Muscle of arm (tissue), 14 donors: ENCODE results near the gene CEACAM21. TPM values are rescaled to one million over a fixed set of nuclear protein-coding genes. Genes with fewer than 3 reads are reported as not detected.

Experiments
- DNase-seq: peaks from one replicate; pipeline ENCODE4 v3.0.0-alpha.2; 2013
- long read RNA-seq, 11 donors: transcript quantifications; one replicate each; lab custom pipeline, GENCODE V29; 2026
- polyA plus RNA-seq, 12 donors: library from polyadenylated mRNA; unstranded; fragments of 120-200 nt; gene quantifications; one replicate each; pipeline ENCODE4 v1.2.1, GENCODE V29; 2013; ENCODE audit not compliant: insufficient read length in 12 of 12

The CEACAM21 gene
- polyA plus RNA-seq, result 1 to 10 TPM in 8 of 12 donors, under 1 TPM in 2, not detected in 2; 0.85 to 2.2 (median 1.6) TPM
- long read RNA-seq, donor 1, partial matches to known transcripts, result 0 of 1 reads
- long read RNA-seq, donor 1, other reads (novel, unspliced or antisense), result 0 of 1 reads
- long read RNA-seq, donor 2, result 0 reads
- long read RNA-seq, donor 3, result 0 reads
- long read RNA-seq, donor 4, result 0 reads
- long read RNA-seq, donor 5, result 0 reads
- long read RNA-seq, donor 6, result 0 reads
- long read RNA-seq, donor 7, result 0 reads
- long read RNA-seq, donor 8, result 0 reads
- long read RNA-seq, donor 9, result 0 reads
- long read RNA-seq, donor 10, result 0 reads
- long read RNA-seq, donor 11, result 0 reads

- DNase-seq, result no peak
These were observed at the start of gene CEACAM21 for GRCh38 chr19:41575998-41576397. Gene CEACAM21 (plus strand): TSS chr19:41576166. CDS start chr19:41576275, 109 bp downstream.

- DNase-seq, result no peak
These were observed 48.9 kb upstream of the CEACAM21 start for GRCh38 chr19:41527089-41527488.

GRCh38 chr19:41528106-41528505, 47.9 kb upstream of the CEACAM21 start:
- DNase-seq, result no peak

GRCh38 chr19:41529484-41530183, 46.3 kb upstream of the CEACAM21 start:
- no peak for DNase-seq

- DNase-seq, result no peak
These were observed 45.8 kb upstream of the CEACAM21 start for GRCh38 chr19:41530184-41530534.

GRCh38 chr19:41530761-41531301, 45.1 kb upstream of the CEACAM21 start:
- no peak for DNase-seq

- DNase-seq, result peak; percentile 52
These were observed 44.3 kb upstream of the CEACAM21 start for GRCh38 chr19:41531438-41532311.

GRCh38 chr19:41532526-41532925, 43.4 kb upstream of the CEACAM21 start:
- no peak for DNase-seq

GRCh38 chr19:41533671-41534215, 42.2 kb upstream of the CEACAM21 start:
- no peak for DNase-seq

GRCh38 chr19:41535029-41535622, 40.8 kb upstream of the CEACAM21 start:
- no peak for DNase-seq

- DNase-seq, result no peak
These were observed 38.2 kb upstream of the CEACAM21 start for GRCh38 chr19:41537789-41538188.

GRCh38 chr19:41540041-41540695, 35.8 kb upstream of the CEACAM21 start:
- DNase-seq, result no peak

- no peak for DNase-seq
These were observed 33.9 kb upstream of the CEACAM21 start for GRCh38 chr19:41541990-41542584.

- DNase-seq, result no peak
These were observed 33.3 kb upstream of the CEACAM21 start for GRCh38 chr19:41542622-41543021.

GRCh38 chr19:41543582-41543981, 32.4 kb upstream of the CEACAM21 start:
- no peak for DNase-seq

- no peak for DNase-seq
These were observed 30.4 kb upstream of the CEACAM21 start for GRCh38 chr19:41545547-41545946.

GRCh38 chr19:41546386-41546789, 29.6 kb upstream of the CEACAM21 start:
- DNase-seq, result no peak

GRCh38 chr19:41546961-41547360, 29.0 kb upstream of the CEACAM21 start:
- DNase-seq, result no peak

GRCh38 chr19:41547569-41547968, 28.4 kb upstream of the CEACAM21 start:
- no peak for DNase-seq

- no peak for DNase-seq
These were observed 27.9 kb upstream of the CEACAM21 start for GRCh38 chr19:41548047-41548446.
